Measurements from ENCODE around the gene HBEGF. TPM values are rescaled to one million over a fixed set of nuclear protein-coding genes. Genes with fewer than 3 reads are reported as not detected.

Gene HBEGF
- total RNA-seq, 1 donor from 2014 or later, result 17.1 TPM

- intact Hi-C loops (cut with micrococcal nuclease), result loop anchor here (1.0 to 2.0 kb wide), 3 partner anchors 41 to 97 kb away; partner anchors contain the start of gene ANKHD1
- Mint-ChIP-seq H3K27ac (no peak overlapping the region), H3K9me3 (no peaks in the 10 kb centered on the region), H3K4me3 (ENCODE audit: low read depth) (peak overlapping the region; percentile 49), H3K27me3 (ENCODE audit: low read depth) (peaks cover 11% of the 10 kb centered on the region), H3K36me3 (ENCODE audit: low read depth) (peaks cover 16% of the 10 kb centered on the region), H3K4me1 (ENCODE audit: low read depth) (peaks cover 24% of the 10 kb centered on the region)
- DNase-seq (ENCODE audit: low spot score), result no peak
These were observed 42.4 kb downstream of the HBEGF start for GRCh38 chr5:140303966-140304365.

GRCh38 chr5:140302786-140303639, 43.4 kb downstream of the HBEGF start, which contains the start of gene PFDN1:
Gene PFDN1 (minus strand): TSS chr5:140303101. CDS start chr5:140303073, 28 bp downstream.
- H3K4me1 Mint-ChIP-seq (ENCODE audit: low read depth), result peaks cover 24% of the 10 kb centered on the region
- H3K36me3 Mint-ChIP-seq (ENCODE audit: low read depth), result peaks cover 23% of the 10 kb centered on the region
- DNase-seq (ENCODE audit: low spot score), result peak; percentile 91
- H3K27ac Mint-ChIP-seq, result peak within 1 kb of the TSS; percentile 98
- H3K9me3 Mint-ChIP-seq, result no peaks in the 10 kb centered on the region
- peak within 1 kb of the TSS; percentile 100 for H3K4me3 Mint-ChIP-seq (ENCODE audit: low read depth)
- intact Hi-C loops (cut with micrococcal nuclease), result loop anchor here (1.0 to 2.0 kb wide), 3 partner anchors 42 to 98 kb away; partner anchors contain the start of gene ANKHD1
- H3K27me3 Mint-ChIP-seq (ENCODE audit: low read depth), result peaks cover 11% of the 10 kb centered on the region

GRCh38 chr5:140301136-140301535, 45.3 kb downstream of the HBEGF start:
- Mint-ChIP-seq H3K4me1 (ENCODE audit: low read depth) (peaks cover 30% of the 10 kb centered on the region), H3K36me3 (ENCODE audit: low read depth) (peaks cover 37% of the 10 kb centered on the region), H3K27me3 (ENCODE audit: low read depth) (peaks cover 9% of the 10 kb centered on the region), H3K9me3 (no peaks in the 10 kb centered on the region), H3K27ac (no peak overlapping the region), H3K4me3 (ENCODE audit: low read depth) (peak overlapping the region; percentile 33)
- no peak for DNase-seq (ENCODE audit: low spot score)
- intact Hi-C loops (cut with micrococcal nuclease), result no loop called here

DNA sequence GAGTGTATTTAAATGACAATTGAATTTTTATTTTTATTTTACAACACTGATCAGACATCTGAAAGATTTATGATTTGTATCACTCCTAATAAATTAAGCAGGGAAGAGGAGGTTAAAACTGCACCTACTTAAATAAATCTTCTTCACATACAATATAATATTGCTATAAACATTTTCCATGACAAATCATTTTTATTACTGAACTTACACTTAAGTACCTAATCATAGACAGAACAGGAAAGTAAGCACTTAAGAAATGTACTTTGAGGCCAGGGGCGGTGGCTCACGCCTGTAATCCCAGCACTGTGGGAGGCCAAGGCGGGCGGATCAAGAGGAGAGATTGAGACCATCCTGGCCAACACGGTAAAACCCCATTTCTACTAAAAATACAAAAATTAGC, 47.3 kb downstream of the HBEGF start:
- no peaks in the 10 kb centered on the region for H3K27me3 Mint-ChIP-seq (ENCODE audit: low read depth)
- H3K27ac Mint-ChIP-seq, result no peak overlapping the region
- H3K4me3 Mint-ChIP-seq (ENCODE audit: low read depth), result no peak overlapping the region
- peaks cover 44% of the 10 kb centered on the region for H3K36me3 Mint-ChIP-seq (ENCODE audit: low read depth)
- H3K9me3 Mint-ChIP-seq, result no peaks in the 10 kb centered on the region
- DNase-seq (ENCODE audit: low spot score), result no peak
- H3K4me1 Mint-ChIP-seq (ENCODE audit: low read depth), result peaks cover 39% of the 10 kb centered on the region
- intact Hi-C loops (cut with micrococcal nuclease), result no loop called here

GRCh38 chr5:140298183-140298601, 48.2 kb downstream of the HBEGF start:
- peaks cover 44% of the 10 kb centered on the region for H3K36me3 Mint-ChIP-seq (ENCODE audit: low read depth)
- no peak for DNase-seq (ENCODE audit: low spot score)
- peaks cover 39% of the 10 kb centered on the region for H3K4me1 Mint-ChIP-seq (ENCODE audit: low read depth)
- no peak overlapping the region for H3K27ac Mint-ChIP-seq
- no peaks in the 10 kb centered on the region for H3K27me3 Mint-ChIP-seq (ENCODE audit: low read depth)
- no peak overlapping the region for H3K4me3 Mint-ChIP-seq (ENCODE audit: low read depth)
- intact Hi-C loops (cut with micrococcal nuclease), result no loop called here
- no peaks in the 10 kb centered on the region for H3K9me3 Mint-ChIP-seq

DNA sequence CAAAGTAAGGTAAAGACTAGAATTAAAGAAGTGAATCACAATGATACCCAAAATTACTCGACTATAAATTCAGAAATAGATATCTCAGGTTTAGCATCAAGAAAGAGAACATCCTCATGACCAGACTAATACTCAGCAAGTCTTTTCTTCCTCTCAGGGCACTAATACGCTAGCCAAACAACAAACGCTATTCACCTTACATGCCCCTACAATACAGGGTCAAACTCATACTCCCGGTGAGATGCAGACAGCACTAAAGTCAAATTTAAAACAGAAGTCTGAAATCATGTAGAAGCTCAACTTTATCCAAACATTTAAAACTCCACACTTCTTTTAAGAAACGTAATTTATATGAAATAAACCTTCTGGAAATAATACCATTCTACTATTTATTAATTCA, 49.1 kb downstream of the HBEGF start:
- H3K27me3 Mint-ChIP-seq (ENCODE audit: low read depth), result no peaks in the 10 kb centered on the region
- H3K4me1 Mint-ChIP-seq (ENCODE audit: low read depth), result peaks cover 39% of the 10 kb centered on the region
- DNase-seq (ENCODE audit: low spot score), result no peak
- H3K36me3 Mint-ChIP-seq (ENCODE audit: low read depth), result peaks cover 38% of the 10 kb centered on the region
- H3K27ac Mint-ChIP-seq, result no peak overlapping the region
- intact Hi-C loops (cut with micrococcal nuclease), result no loop called here
- no peak overlapping the region for H3K4me3 Mint-ChIP-seq (ENCODE audit: low read depth)
- no peaks in the 10 kb centered on the region for H3K9me3 Mint-ChIP-seq

GRCh38 chr5:140296289-140296688, 50.1 kb downstream of the HBEGF start:
- peaks cover 40% of the 10 kb centered on the region for H3K36me3 Mint-ChIP-seq (ENCODE audit: low read depth)
- no peak overlapping the region for H3K4me3 Mint-ChIP-seq (ENCODE audit: low read depth)
- no peak for DNase-seq (ENCODE audit: low spot score)
- H3K27me3 Mint-ChIP-seq (ENCODE audit: low read depth), result no peaks in the 10 kb centered on the region
- H3K27ac Mint-ChIP-seq, result no peak overlapping the region
- intact Hi-C loops (cut with micrococcal nuclease), result no loop called here
- no peaks in the 10 kb centered on the region for H3K9me3 Mint-ChIP-seq
- peaks cover 35% of the 10 kb centered on the region for H3K4me1 Mint-ChIP-seq (ENCODE audit: low read depth)

GRCh38 chr5:140295414-140295813, 51.0 kb downstream of the HBEGF start:
- no peak for DNase-seq (ENCODE audit: low spot score)
- intact Hi-C loops (cut with micrococcal nuclease), result no loop called here
- peaks cover 32% of the 10 kb centered on the region for H3K4me1 Mint-ChIP-seq (ENCODE audit: low read depth)
- H3K9me3 Mint-ChIP-seq, result no peaks in the 10 kb centered on the region
- H3K36me3 Mint-ChIP-seq (ENCODE audit: low read depth), result peaks cover 40% of the 10 kb centered on the region
- H3K27ac Mint-ChIP-seq, result no peak overlapping the region
- H3K27me3 Mint-ChIP-seq (ENCODE audit: low read depth), result no peaks in the 10 kb centered on the region
- H3K4me3 Mint-ChIP-seq (ENCODE audit: low read depth), result no peak overlapping the region

GRCh38 chr5:140294753-140295152, 51.6 kb downstream of the HBEGF start:
- peaks cover 28% of the 10 kb centered on the region for H3K4me1 Mint-ChIP-seq (ENCODE audit: low read depth)
- H3K27ac Mint-ChIP-seq, result no peak overlapping the region

GRCh38 chr5:140293849-140294100, 52.6 kb downstream of the HBEGF start:
- Mint-ChIP-seq H3K4me3 (ENCODE audit: low read depth) (no peak overlapping the region), H3K27ac (no peak overlapping the region), H3K36me3 (ENCODE audit: low read depth) (peaks cover 31% of the 10 kb centered on the region), H3K27me3 (ENCODE audit: low read depth) (no peaks in the 10 kb centered on the region), H3K9me3 (no peaks in the 10 kb centered on the region), H3K4me1 (ENCODE audit: low read depth) (peaks cover 28% of the 10 kb centered on the region)
- intact Hi-C loops (cut with micrococcal nuclease), result no loop called here
- DNase-seq (ENCODE audit: low spot score), result no peak

More at GRCh38 chr5:140294753-140295152, 51.6 kb downstream of the HBEGF start:
- no peaks in the 10 kb centered on the region for H3K27me3 Mint-ChIP-seq (ENCODE audit: low read depth)
- no peak for DNase-seq (ENCODE audit: low spot score)
- H3K36me3 Mint-ChIP-seq (ENCODE audit: low read depth), result peaks cover 35% of the 10 kb centered on the region
- H3K4me3 Mint-ChIP-seq (ENCODE audit: low read depth), result no peak overlapping the region
- intact Hi-C loops (cut with micrococcal nuclease), result no loop called here
- no peaks in the 10 kb centered on the region for H3K9me3 Mint-ChIP-seq

GRCh38 chr5:140293091-140293848, 53.1 kb downstream of the HBEGF start:
- peaks cover 28% of the 10 kb centered on the region for H3K4me1 Mint-ChIP-seq (ENCODE audit: low read depth)
- no peaks in the 10 kb centered on the region for H3K27me3 Mint-ChIP-seq (ENCODE audit: low read depth)
- intact Hi-C loops (cut with micrococcal nuclease), result no loop called here
- peaks cover 29% of the 10 kb centered on the region for H3K36me3 Mint-ChIP-seq (ENCODE audit: low read depth)
- H3K9me3 Mint-ChIP-seq, result no peaks in the 10 kb centered on the region
- no peak overlapping the region for H3K4me3 Mint-ChIP-seq (ENCODE audit: low read depth)
- H3K27ac Mint-ChIP-seq, result no peak overlapping the region
- no peak for DNase-seq (ENCODE audit: low spot score)

GRCh38 chr5:140292212-140293036, 54.0 kb downstream of the HBEGF start:
- Mint-ChIP-seq H3K36me3 (ENCODE audit: low read depth) (peaks cover 24% of the 10 kb centered on the region), H3K4me3 (ENCODE audit: low read depth) (no peak overlapping the region), H3K27me3 (ENCODE audit: low read depth) (no peaks in the 10 kb centered on the region), H3K9me3 (no peaks in the 10 kb centered on the region), H3K4me1 (ENCODE audit: low read depth) (peaks cover 30% of the 10 kb centered on the region), H3K27ac (no peak overlapping the region)
- intact Hi-C loops (cut with micrococcal nuclease), result no loop called here
- no peak for DNase-seq (ENCODE audit: low spot score)
